HepG2 (cell line): ENCODE data around the gene BCL2L1. TPM values are rescaled to one million over a fixed set of nuclear protein-coding genes. Genes with fewer than 3 reads are reported as not detected.

ENCODE experiments used
- ATAC-seq: fragments of 200-7000 bp; cut with Tn5 transposase; 3 replicates; pipeline ENCODE4 v1.9.1; 2020; ENCODE audit warnings: mild to moderate bottlenecking, moderate library complexity
- BruUV-seq: library from RNA; stranded (reverse); fragments of 400-500 nt; replicated peaks from 2 replicates; lab custom pipeline; 2021; lab: Mats Ljungman, UMichigan
- CTCF ChIA-PET: fragments of 300-600 bp; formaldehyde crosslinking; extraction: SDS; loops from one replicate; lab custom pipeline; 2021; ENCODE audit warnings: low total read pairs, inconsistent platforms, low intra/inter-chr PET ratio; lab: Yijun Ruan, JAX
- POLR2A ChIA-PET: fragments of 350-600 bp; sonication (Branson Sonifier 250); formaldehyde crosslinking; loops from one replicate; lab custom pipeline; 2020; ENCODE audit warnings: antibody characterized with exemption, inconsistent platforms; lab: Yijun Ruan, JAX
- DNase-seq: peaks from one replicate; pipeline ENCODE4 v3.0.0-alpha.2; 2015; ENCODE audit warnings: low spot score
- FAIRE-seq: peaks from 3 replicates; lab custom pipeline; 2011; peaks lifted over from hg19 to GRCh38; lab: Jason Lieb, UNC
- H2AFZ ChIP-seq: one replicate; pipeline ENCODE4 v1.6.1; 2011; ENCODE audit warnings: low read length, inconsistent platforms
- H3K27ac ChIP-seq: fragments of 300-600 bp; 3 replicates; pipeline ENCODE4 v1.8.0; 2011; ENCODE audit warnings: mixed run types, mild to moderate bottlenecking, mixed read lengths, low read length, inconsistent platforms; ENCODE audit not compliant: insufficient read depth; ENCODE audit errors: extremely low read length
- H3K27me3 ChIP-seq, 2 experiments: fragments of 200-600 bp in 1 of 2; 2 replicates in 1 of 2; 3 replicates in 1 of 2; pipeline versions ENCODE4 v1.6.0 to v1.8.0; 2011; ENCODE audit warnings: low read length in 2 of 2, mild to moderate bottlenecking in 2 of 2, moderate library complexity in 2 of 2, inconsistent platforms in 1 of 2; ENCODE audit not compliant: insufficient read depth in 2 of 2, control insufficient read depth in 1 of 2
- H3K36me3 ChIP-seq, 2 experiments: fragments of 200-600 bp in 1 of 2; replicated peaks in 1 of 2; 2 replicates in 1 of 2; 3 replicates in 1 of 2; pipeline versions ENCODE4 v1.5.1 to v1.8.0; 2011; ENCODE audit warnings: low read length in 2 of 2, inconsistent platforms in 1 of 2; ENCODE audit not compliant: insufficient read depth in 2 of 2, control insufficient read depth in 1 of 2
- H3K4me1 ChIP-seq: 2 replicates; pipeline ENCODE4 v1.5.1; 2012; ENCODE audit warnings: low read length, inconsistent platforms; ENCODE audit not compliant: insufficient read depth
- H3K4me2 ChIP-seq: 2 replicates; pipeline ENCODE4 v1.6.0; 2011; ENCODE audit warnings: low read depth, low read length, inconsistent platforms
- H3K4me3 ChIP-seq, 3 experiments: fragments of 200-600 bp in 1 of 3; sonication (generic), shearing (Covaris generic) in 1 of 3; replicated peaks in 1 of 3; 2 replicates each; pipeline ENCODE4 v1.5.1; 2011 to 2016; ENCODE audit warnings: low read length in 3 of 3, inconsistent platforms in 2 of 3, low read depth in 2 of 3, mild to moderate bottlenecking in 2 of 3, control low read depth in 1 of 3, mixed read lengths in 1 of 3; ENCODE audit not compliant: insufficient read depth in 1 of 3
- H3K79me2 ChIP-seq: one replicate; pipeline ENCODE4 v1.6.1; 2011; ENCODE audit warnings: low read length, inconsistent platforms; ENCODE audit not compliant: insufficient read depth
- H3K9ac ChIP-seq: 2 replicates; pipeline ENCODE4 v1.6.0; 2011; ENCODE audit warnings: mild to moderate bottlenecking, low read depth, low read length, inconsistent platforms; ENCODE audit not compliant: insufficient read depth
- H3K9me3 ChIP-seq: 2 replicates; pipeline ENCODE4 v1.5.1; 2012; ENCODE audit warnings: mild to moderate bottlenecking, low read length
- H4K20me1 ChIP-seq: 2 replicates; pipeline ENCODE4 v1.6.0; 2011; ENCODE audit warnings: inconsistent platforms, mild to moderate bottlenecking, low read length, moderate library complexity; ENCODE audit not compliant: insufficient read depth
- GATA4 ChIP-seq: sonication (generic); IDR thresholded peaks from 2 replicates; pipeline ENCODE4 v1.6.1; 2016; ENCODE audit warnings: antibody characterized with exemption, low read depth, borderline replicate concordance
- HES4 ChIP-seq: sonication (generic); formaldehyde crosslinking; IDR thresholded peaks from 2 replicates; pipeline ENCODE4 v1.9.0; 2021; ENCODE audit warnings: mild to moderate bottlenecking, missing genetic modification reagents, borderline replicate concordance
- NFYB ChIP-seq: sonication (generic); formaldehyde crosslinking; IDR thresholded peaks from 2 replicates; pipeline ENCODE4 v1.4.0; 2020; ENCODE audit warnings: missing genetic modification reagents
- PCBP1 ChIP-seq: fragments of 200-400 bp; formaldehyde crosslinking; IDR thresholded peaks from 2 replicates; pipeline ENCODE4 v1.6.1; 2017; ENCODE audit warnings: mild to moderate bottlenecking, low read depth, low read length, borderline replicate concordance
- PRPF4 ChIP-seq: fragments of 200-400 bp; formaldehyde crosslinking; IDR thresholded peaks from 2 replicates; pipeline ENCODE4 v1.6.1; 2016; ENCODE audit warnings: low read length, low read depth; ENCODE audit not compliant: poor library complexity, severe bottlenecking
- SIN3A ChIP-seq: IDR thresholded peaks from 2 replicates; pipeline ENCODE4 v1.6.1; 2011; ENCODE audit warnings: low read depth, mild to moderate bottlenecking, control low read depth, low read length, borderline replicate concordance
- SRSF1 ChIP-seq: fragments of 200-400 bp; formaldehyde crosslinking; optimal IDR thresholded peaks from 2 replicates; pipeline ENCODE3; 2017; ENCODE audit warnings: mild to moderate bottlenecking, low read depth, low read length, moderate library complexity
- ZNF367 ChIP-seq: sonication (generic); formaldehyde crosslinking; IDR thresholded peaks from 2 replicates; pipeline ENCODE4 v1.4.0; 2020; ENCODE audit warnings: missing genetic modification reagents, borderline replicate concordance
- WGBS: methylation state at CpG from one replicate; pipeline ENCODE4 v1.1.6; 2017; ENCODE audit warnings: low lambda C conversion rate; 5-methylcytosine and 5-hydroxymethylcytosine counted together
- in situ Hi-C: cut with HindIII; loops from 2 replicates; pipeline ENCODE4 v1.10.0; 2017; ENCODE audit warnings: low pct_unique_long_range_greater_than_20kb; ENCODE audit not compliant: extremely low pct_ligation_motif_present
- intact Hi-C: fragments of 100-400 bp; cut with micrococcal nuclease; formaldehyde crosslinking; loops from one replicate; pipeline ENCODE4 v1.10.0; 2022; ENCODE audit not compliant: unreplicated experiment
- polyA plus RNA-seq, 8 experiments: library from polyadenylated mRNA; depleted of rRNA in 3 of 8; stranded (reverse) in 7 of 8; unstranded in 1 of 8; fragments of >200 nt; fragmentation: Illumina TruSeq in 4 of 8; extraction: Trizol in 4 of 8; gene quantifications; 2 replicates each; pipeline versions ENCODE4 v1.2.1 to v1.2.3, GENCODE V29; 2011 to 2016; ENCODE audit warnings: low read depth in 4 of 8, missing spikeins in 1 of 8, mixed read lengths in 1 of 8; ENCODE audit not compliant: insufficient read depth in 1 of 8
- total RNA-seq, 5 experiments: library from RNA; depleted of rRNA; stranded (reverse); fragments of >200 nt; fragmentation: Illumina TruSeq; extraction: Trizol; gene quantifications; 2 replicates each; pipeline ENCODE4 v1.2.3, GENCODE V29; 2016; ENCODE audit warnings: low read depth in 1 of 5
- TF ChIP-seq, protein P1 (sequence below): sonication (generic); formaldehyde crosslinking; IDR thresholded peaks from 2 replicates; pipeline ENCODE4 v1.5.1; 2020; ENCODE audit warnings: mild to moderate bottlenecking, missing genetic modification reagents, moderate library complexity
- TF ChIP-seq, protein P2 (sequence below): sonication (generic); formaldehyde crosslinking; IDR thresholded peaks from 2 replicates; pipeline ENCODE4 v1.4.0; 2020; ENCODE audit warnings: missing genetic modification reagents, borderline replicate concordance
- TF ChIP-seq, protein P3 (sequence below): sonication (generic); formaldehyde crosslinking; IDR thresholded peaks from 2 replicates; pipeline ENCODE4 v1.4.0; 2020; ENCODE audit warnings: missing genetic modification reagents, mild to moderate bottlenecking, borderline replicate concordance

BCL2L1 gene
- total and polyA plus RNA-seq, 2 of the 13 experiments (the other 11 are each of a cell fraction or from before 2014, with no cell fraction given) = 164 to 258 TPM

DNA sequence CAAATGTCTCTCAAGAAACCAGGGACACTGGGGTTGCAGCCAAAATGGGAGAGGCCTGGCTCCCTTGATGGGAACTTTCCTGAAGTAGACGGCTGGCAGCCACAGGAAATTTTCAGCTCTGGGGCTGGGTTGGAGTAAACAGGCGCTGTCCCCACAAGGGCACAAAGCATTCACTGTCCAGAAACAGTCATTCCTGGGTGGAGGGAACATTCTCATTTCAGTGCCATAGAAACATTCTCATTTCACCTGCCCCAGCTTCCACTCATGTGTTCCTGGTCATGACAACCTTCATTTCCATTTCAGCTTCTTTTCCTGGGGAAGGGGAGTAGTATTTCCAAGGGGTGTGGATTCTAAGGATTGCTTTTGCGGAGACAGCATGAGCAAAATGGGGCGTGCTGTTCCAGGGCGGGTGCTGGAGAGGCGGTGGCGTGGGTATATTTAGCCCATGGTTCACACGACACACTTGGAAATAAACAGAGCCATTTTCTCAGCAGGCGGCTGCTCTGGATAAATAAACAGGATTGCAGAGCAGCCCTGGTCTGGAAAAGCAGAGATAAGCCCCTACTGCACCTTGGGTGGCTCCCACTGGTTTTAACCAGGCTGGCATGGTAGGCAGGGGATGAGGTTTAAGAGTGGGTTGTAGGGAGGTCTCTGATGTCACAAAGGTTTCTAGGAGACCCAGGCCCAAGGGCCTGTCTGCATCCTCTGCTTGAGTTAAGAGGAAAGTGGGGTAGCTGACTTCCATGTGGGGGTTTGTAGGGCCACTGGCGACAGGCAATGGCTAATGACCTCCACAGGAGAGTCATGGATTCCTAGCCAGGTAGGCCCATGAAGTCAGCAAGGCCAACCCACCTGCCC, 52.1 kb downstream of the BCL2L1 start:
- Histone ChIP-seq H3K27me3 (no peaks in the 10 kb centered on the region), H3K4me2 (no peak overlapping the region), H4K20me1 (peaks cover 54% of the 10 kb centered on the region), H3K9me3 (no peaks in the 10 kb centered on the region), H3K36me3 (peaks cover 62 to 86% of the 10 kb centered on the region in 2 experiments), H2AFZ (no peak overlapping the region), H3K79me2 (peaks cover 74% of the 10 kb centered on the region), H3K27ac (peak overlapping the region; percentile 2), H3K4me3 (no peak overlapping the region), H3K9ac (no peak overlapping the region), H3K4me1 (peaks cover 83% of the 10 kb centered on the region)
- intact Hi-C loops = no loop called here
- WGBS = 88% methylated on average over 10 of the region's 10 CpGs
- in situ Hi-C loops = no loop called here
- FAIRE-seq (no peak), ATAC-seq (no peak; the same call in 2 of the 3 replicates), DNase-seq (no peak)
- CTCF ChIA-PET = no interaction called here
- POLR2A ChIA-PET = interaction anchor here (0.8 to 20.7 kb wide), 6 partner anchors 8 to 68 kb away, joined by 3 to 643 read pairs (median 10); partner anchors contain the start of genes BCL2L1 and TPX2
- BruUV-seq = no TSS peak
- TF ChIP-seq SIN3A = no peak
- no peak for TF ChIP-seq SRSF1
- no peak for TF ChIP-seq GATA4
- TF ChIP-seq ZNF367 (CRISPR knock-in tag) = no peak
- TF ChIP-seq, protein P1, sequence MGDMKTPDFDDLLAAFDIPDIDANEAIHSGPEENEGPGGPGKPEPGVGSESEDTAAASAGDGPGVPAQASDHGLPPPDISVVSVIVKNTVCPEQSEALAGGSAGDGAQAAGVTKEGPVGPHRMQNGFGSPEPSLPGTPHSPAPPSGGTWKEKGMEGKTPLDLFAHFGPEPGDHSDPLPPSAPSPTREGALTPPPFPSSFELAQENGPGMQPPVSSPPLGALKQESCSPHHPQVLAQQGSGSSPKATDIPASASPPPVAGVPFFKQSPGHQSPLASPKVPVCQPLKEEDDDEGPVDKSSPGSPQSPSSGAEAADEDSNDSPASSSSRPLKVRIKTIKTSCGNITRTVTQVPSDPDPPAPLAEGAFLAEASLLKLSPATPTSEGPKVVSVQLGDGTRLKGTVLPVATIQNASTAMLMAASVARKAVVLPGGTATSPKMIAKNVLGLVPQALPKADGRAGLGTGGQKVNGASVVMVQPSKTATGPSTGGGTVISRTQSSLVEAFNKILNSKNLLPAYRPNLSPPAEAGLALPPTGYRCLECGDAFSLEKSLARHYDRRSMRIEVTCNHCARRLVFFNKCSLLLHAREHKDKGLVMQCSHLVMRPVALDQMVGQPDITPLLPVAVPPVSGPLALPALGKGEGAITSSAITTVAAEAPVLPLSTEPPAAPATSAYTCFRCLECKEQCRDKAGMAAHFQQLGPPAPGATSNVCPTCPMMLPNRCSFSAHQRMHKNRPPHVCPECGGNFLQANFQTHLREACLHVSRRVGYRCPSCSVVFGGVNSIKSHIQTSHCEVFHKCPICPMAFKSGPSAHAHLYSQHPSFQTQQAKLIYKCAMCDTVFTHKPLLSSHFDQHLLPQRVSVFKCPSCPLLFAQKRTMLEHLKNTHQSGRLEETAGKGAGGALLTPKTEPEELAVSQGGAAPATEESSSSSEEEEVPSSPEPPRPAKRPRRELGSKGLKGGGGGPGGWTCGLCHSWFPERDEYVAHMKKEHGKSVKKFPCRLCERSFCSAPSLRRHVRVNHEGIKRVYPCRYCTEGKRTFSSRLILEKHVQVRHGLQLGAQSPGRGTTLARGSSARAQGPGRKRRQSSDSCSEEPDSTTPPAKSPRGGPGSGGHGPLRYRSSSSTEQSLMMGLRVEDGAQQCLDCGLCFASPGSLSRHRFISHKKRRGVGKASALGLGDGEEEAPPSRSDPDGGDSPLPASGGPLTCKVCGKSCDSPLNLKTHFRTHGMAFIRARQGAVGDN (CRISPR knock-in tag) = 0 out of 2 replicates have a peak, but pooled peaks have one; percentile 17
- TF ChIP-seq NFYB (CRISPR knock-in tag) = no peak
- no peak for TF ChIP-seq PCBP1
- peak; percentile 8 for TF ChIP-seq PRPF4
- TF ChIP-seq, protein P2, sequence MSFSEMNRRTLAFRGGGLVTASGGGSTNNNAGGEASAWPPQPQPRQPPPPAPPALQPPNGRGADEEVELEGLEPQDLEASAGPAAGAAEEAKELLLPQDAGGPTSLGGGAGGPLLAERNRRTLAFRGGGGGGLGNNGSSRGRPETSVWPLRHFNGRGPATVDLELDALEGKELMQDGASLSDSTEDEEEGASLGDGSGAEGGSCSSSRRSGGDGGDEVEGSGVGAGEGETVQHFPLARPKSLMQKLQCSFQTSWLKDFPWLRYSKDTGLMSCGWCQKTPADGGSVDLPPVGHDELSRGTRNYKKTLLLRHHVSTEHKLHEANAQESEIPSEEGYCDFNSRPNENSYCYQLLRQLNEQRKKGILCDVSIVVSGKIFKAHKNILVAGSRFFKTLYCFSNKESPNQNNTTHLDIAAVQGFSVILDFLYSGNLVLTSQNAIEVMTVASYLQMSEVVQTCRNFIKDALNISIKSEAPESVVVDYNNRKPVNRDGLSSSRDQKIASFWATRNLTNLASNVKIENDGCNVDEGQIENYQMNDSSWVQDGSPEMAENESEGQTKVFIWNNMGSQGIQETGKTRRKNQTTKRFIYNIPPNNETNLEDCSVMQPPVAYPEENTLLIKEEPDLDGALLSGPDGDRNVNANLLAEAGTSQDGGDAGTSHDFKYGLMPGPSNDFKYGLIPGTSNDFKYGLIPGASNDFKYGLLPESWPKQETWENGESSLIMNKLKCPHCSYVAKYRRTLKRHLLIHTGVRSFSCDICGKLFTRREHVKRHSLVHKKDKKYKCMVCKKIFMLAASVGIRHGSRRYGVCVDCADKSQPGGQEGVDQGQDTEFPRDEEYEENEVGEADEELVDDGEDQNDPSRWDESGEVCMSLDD (CRISPR knock-in tag) = no peak
- 0 out of 2 replicates have a peak, but pooled peaks have one; percentile 59 for TF ChIP-seq HES4 (CRISPR knock-in tag)
- TF ChIP-seq, protein P3, sequence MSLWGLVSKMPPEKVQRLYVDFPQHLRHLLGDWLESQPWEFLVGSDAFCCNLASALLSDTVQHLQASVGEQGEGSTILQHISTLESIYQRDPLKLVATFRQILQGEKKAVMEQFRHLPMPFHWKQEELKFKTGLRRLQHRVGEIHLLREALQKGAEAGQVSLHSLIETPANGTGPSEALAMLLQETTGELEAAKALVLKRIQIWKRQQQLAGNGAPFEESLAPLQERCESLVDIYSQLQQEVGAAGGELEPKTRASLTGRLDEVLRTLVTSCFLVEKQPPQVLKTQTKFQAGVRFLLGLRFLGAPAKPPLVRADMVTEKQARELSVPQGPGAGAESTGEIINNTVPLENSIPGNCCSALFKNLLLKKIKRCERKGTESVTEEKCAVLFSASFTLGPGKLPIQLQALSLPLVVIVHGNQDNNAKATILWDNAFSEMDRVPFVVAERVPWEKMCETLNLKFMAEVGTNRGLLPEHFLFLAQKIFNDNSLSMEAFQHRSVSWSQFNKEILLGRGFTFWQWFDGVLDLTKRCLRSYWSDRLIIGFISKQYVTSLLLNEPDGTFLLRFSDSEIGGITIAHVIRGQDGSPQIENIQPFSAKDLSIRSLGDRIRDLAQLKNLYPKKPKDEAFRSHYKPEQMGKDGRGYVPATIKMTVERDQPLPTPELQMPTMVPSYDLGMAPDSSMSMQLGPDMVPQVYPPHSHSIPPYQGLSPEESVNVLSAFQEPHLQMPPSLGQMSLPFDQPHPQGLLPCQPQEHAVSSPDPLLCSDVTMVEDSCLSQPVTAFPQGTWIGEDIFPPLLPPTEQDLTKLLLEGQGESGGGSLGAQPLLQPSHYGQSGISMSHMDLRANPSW (CRISPR knock-in tag) = no peak
